Astrocyte (in vitro differentiated cells and primary cell): Measurements from ENCODE around the gene IRAK1. TPM values are rescaled to one million over a fixed set of nuclear protein-coding genes. Genes with fewer than 3 reads are reported as not detected.

Source experiments
- DNase-seq: peaks from one replicate; pipeline ENCODE4 v3.0.0-alpha.2; 2010; ENCODE audit warnings: low read depth
- FAIRE-seq: peaks from 2 replicates; lab custom pipeline; 2011; peaks lifted over from hg19 to GRCh38; lab: Jason Lieb, UNC
- H2AFZ ChIP-seq: 2 replicates; pipeline ENCODE4 v1.6.0; 2012; ENCODE audit warnings: low read depth, low read length, inconsistent platforms
- H3K27ac ChIP-seq: 2 replicates; pipeline ENCODE4 v1.5.1; 2011; ENCODE audit warnings: low read depth, low read length, inconsistent platforms
- H3K27me3 ChIP-seq: 2 replicates; pipeline ENCODE4 v1.6.0; 2011; ENCODE audit warnings: low read length, inconsistent platforms; ENCODE audit not compliant: insufficient read depth
- H3K36me3 ChIP-seq: 2 replicates; pipeline ENCODE4 v1.5.1; 2011; ENCODE audit warnings: low read length, inconsistent platforms; ENCODE audit not compliant: insufficient read depth
- H3K4me1 ChIP-seq: 2 replicates; pipeline ENCODE4 v1.5.1; 2011; ENCODE audit warnings: low read length, inconsistent platforms; ENCODE audit not compliant: insufficient read depth
- H3K4me2 ChIP-seq: 2 replicates; pipeline ENCODE4 v1.6.0; 2012; ENCODE audit warnings: low read length, inconsistent platforms
- H3K4me3 ChIP-seq: 2 replicates; pipeline ENCODE4 v1.5.1; 2011; ENCODE audit warnings: low read depth, mild to moderate bottlenecking, low read length, inconsistent platforms; ENCODE audit not compliant: insufficient read depth
- H3K79me2 ChIP-seq: 2 replicates; pipeline ENCODE4 v1.6.0; 2012; ENCODE audit warnings: mild to moderate bottlenecking, low read length, inconsistent platforms; ENCODE audit not compliant: insufficient read depth
- H3K9ac ChIP-seq: 2 replicates; pipeline ENCODE4 v1.6.0; 2012; ENCODE audit warnings: mild to moderate bottlenecking, low read length, inconsistent platforms
- H3K9me3 ChIP-seq: 2 replicates; pipeline ENCODE4 v1.5.1; 2012; ENCODE audit warnings: low read depth, mild to moderate bottlenecking, low read length, inconsistent platforms; ENCODE audit not compliant: insufficient read depth
- H4K20me1 ChIP-seq: 2 replicates; pipeline ENCODE4 v1.6.0; 2012; ENCODE audit warnings: low read length, inconsistent platforms; ENCODE audit not compliant: insufficient read depth
- H3K27ac Mint-ChIP-seq: one replicate; pipeline ENCODE4 v1.8.0; 2021; ENCODE audit warnings: mild to moderate bottlenecking, mixed read lengths; ENCODE audit not compliant: unreplicated experiment
- H3K27me3 Mint-ChIP-seq: one replicate; pipeline ENCODE4 v1.8.0; 2021; ENCODE audit warnings: low read depth, mixed read lengths; ENCODE audit not compliant: unreplicated experiment
- H3K36me3 Mint-ChIP-seq: one replicate; pipeline ENCODE4 v1.8.0; 2021; ENCODE audit warnings: low read depth, mixed read lengths; ENCODE audit not compliant: unreplicated experiment
- H3K4me1 Mint-ChIP-seq: one replicate; pipeline ENCODE4 v1.8.0; 2021; ENCODE audit warnings: low read depth, mixed read lengths; ENCODE audit not compliant: unreplicated experiment
- H3K4me3 Mint-ChIP-seq: one replicate; pipeline ENCODE4 v1.8.0; 2021; ENCODE audit warnings: mild to moderate bottlenecking, moderate library complexity, mixed read lengths; ENCODE audit not compliant: unreplicated experiment
- H3K9me3 Mint-ChIP-seq: one replicate; pipeline ENCODE4 v1.8.0; 2021; ENCODE audit warnings: mild to moderate bottlenecking, mixed read lengths; ENCODE audit not compliant: unreplicated experiment
- EZH2 ChIP-seq: IDR thresholded peaks from 2 replicates; pipeline ENCODE4 v1.6.1; 2012; ENCODE audit warnings: mild to moderate bottlenecking, low read length, inconsistent platforms; ENCODE audit not compliant: insufficient read depth
- total RNA-seq: library from RNA; stranded (reverse); gene quantifications from 2 replicates; pipeline ENCODE4 v1.2.1, GENCODE V29; 2021
- TF ChIP-seq, protein P1 (sequence below): IDR thresholded peaks from 2 replicates; pipeline ENCODE4 v1.5.1; 2011; ENCODE audit warnings: low read depth, mild to moderate bottlenecking, inconsistent platforms, low read length, moderate library complexity; ENCODE audit not compliant: insufficient read depth

IRAK1 gene
- total RNA-seq, 1 donor from 2014 or later, result 69.6 TPM

DNA sequence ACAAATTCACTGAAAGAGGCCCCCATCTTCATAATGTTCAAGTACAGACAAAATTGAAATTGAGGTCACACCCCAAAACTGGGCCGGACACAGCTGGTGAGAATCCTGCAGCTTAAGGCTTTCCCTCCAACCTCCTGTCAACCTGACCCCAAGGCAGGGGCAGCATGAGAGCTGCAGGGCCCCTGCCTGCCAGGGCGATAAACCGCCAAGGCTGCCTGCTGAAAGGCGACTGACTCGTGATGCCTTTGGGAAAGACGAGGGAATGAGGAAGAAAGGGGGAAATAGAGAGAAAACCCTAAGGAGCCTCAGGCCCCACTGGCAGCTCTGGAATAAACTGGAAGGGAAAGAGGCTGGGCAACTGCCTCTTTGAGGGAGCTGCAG is 7.3 kb upstream of the IRAK1 start:
- H3K36me3 ChIP-seq, result peaks cover 3% of the 10 kb centered on the region
- H3K4me3 Mint-ChIP-seq, result no peak overlapping the region
- peaks cover 3% of the 10 kb centered on the region for H3K36me3 Mint-ChIP-seq
- peaks cover 11% of the 10 kb centered on the region for H3K4me1 Mint-ChIP-seq
- no peak overlapping the region for H3K4me3 ChIP-seq
- no peaks in the 10 kb centered on the region for H3K9me3 Mint-ChIP-seq
- no peak overlapping the region for H2AFZ ChIP-seq
- no peak overlapping the region for H3K27ac Mint-ChIP-seq
- no peaks in the 10 kb centered on the region for H3K4me1 ChIP-seq
- no peaks in the 10 kb centered on the region for H3K27me3 ChIP-seq
- no peaks in the 10 kb centered on the region for H3K9me3 ChIP-seq
- H3K79me2 ChIP-seq, result no peaks in the 10 kb centered on the region
- no peak overlapping the region for H3K27ac ChIP-seq
- FAIRE-seq (no peak), DNase-seq (no peak)
- no peak overlapping the region for H3K9ac ChIP-seq
- no peaks in the 10 kb centered on the region for H4K20me1 ChIP-seq
- TF ChIP-seq EZH2, result no peak
- TF ChIP-seq, protein P1, sequence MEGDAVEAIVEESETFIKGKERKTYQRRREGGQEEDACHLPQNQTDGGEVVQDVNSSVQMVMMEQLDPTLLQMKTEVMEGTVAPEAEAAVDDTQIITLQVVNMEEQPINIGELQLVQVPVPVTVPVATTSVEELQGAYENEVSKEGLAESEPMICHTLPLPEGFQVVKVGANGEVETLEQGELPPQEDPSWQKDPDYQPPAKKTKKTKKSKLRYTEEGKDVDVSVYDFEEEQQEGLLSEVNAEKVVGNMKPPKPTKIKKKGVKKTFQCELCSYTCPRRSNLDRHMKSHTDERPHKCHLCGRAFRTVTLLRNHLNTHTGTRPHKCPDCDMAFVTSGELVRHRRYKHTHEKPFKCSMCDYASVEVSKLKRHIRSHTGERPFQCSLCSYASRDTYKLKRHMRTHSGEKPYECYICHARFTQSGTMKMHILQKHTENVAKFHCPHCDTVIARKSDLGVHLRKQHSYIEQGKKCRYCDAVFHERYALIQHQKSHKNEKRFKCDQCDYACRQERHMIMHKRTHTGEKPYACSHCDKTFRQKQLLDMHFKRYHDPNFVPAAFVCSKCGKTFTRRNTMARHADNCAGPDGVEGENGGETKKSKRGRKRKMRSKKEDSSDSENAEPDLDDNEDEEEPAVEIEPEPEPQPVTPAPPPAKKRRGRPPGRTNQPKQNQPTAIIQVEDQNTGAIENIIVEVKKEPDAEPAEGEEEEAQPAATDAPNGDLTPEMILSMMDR, result no peak
- no peaks in the 10 kb centered on the region for H3K27me3 Mint-ChIP-seq
- H3K4me2 ChIP-seq, result no peak overlapping the region

DNA sequence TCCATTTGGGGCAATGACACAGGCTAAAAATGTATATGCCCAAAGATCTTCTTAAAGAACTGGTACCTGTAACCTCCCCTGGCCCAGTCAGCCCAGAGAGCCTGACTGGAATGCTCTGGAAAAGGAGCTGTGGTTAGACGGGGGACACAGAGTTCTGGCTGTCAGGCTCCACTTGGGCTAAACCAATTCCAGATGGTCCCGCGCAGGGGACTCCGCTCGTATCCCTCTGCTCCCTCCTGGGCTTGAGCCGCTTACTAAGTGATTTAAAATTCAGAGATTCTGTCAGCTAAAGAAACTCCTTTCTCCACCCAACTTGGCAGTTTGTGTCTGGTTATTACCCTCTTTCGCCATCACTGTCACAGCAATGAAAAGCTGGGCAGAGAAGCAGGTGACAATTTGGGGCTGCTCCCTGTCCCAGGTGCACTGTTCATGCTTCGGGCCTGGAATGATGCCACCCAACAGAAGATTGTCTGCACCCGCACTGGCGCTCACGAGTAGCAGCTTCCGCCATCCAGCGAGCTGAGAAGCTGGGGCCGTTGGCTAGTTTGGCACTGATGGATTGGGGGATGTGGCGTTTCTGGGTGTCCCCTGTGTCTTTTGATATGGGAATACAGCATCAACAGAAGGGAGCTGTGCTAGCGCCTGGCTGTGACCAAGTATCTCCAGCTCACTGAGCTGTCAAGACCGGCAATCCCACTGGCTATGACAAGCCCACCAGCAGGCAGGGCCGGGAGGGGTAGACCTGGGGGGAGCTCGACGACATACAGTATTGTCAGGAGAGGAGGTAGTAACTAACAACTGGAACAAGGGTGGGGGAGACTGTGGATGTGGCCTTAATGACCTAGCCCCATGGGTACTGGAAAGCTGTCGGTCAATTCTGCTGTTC is 6.7 kb upstream of the IRAK1 start:
- FAIRE-seq (peak; percentile 41), DNase-seq (no peak)
- no peak overlapping the region for H3K27ac ChIP-seq
- H4K20me1 ChIP-seq, result no peaks in the 10 kb centered on the region
- no peak overlapping the region for H3K9ac ChIP-seq
- Mint-ChIP-seq H3K36me3 (no peaks in the 10 kb centered on the region), H3K4me1 (peaks cover 9% of the 10 kb centered on the region), H3K9me3 (no peaks in the 10 kb centered on the region), H3K27me3 (no peaks in the 10 kb centered on the region), H3K4me3 (no peak overlapping the region), H3K27ac (no peak overlapping the region)
- no peak for TF ChIP-seq EZH2
- TF ChIP-seq, protein P1, result no peak
- no peaks in the 10 kb centered on the region for H3K27me3 ChIP-seq
- H3K4me1 ChIP-seq, result peaks cover 3% of the 10 kb centered on the region
- H2AFZ ChIP-seq, result no peak overlapping the region
- no peaks in the 10 kb centered on the region for H3K36me3 ChIP-seq
- H3K4me3 ChIP-seq, result no peak overlapping the region
- H3K79me2 ChIP-seq, result no peaks in the 10 kb centered on the region
- no peaks in the 10 kb centered on the region for H3K9me3 ChIP-seq
- H3K4me2 ChIP-seq, result no peak overlapping the region

DNA sequence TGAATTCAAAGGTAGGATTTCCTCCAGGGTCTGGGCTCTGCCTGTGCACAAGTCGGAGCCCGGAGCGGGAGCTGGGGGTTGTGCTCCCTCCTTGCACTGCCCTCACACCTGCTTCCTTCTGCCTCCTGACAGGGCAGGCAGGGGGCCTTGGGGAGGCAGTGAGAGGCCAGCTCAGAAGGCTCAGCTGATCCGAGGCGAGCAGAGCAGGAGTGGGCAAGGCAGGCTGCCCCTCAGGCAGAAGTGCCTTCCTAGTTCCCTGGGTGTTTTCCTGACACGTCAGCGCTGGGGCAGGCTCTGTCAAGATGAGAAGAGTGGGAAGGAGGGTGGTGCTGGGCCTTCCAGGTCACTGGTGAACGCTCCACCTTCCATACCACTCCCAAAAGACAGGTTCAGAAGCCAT is 5.5 kb upstream of the IRAK1 start:
- H3K4me3 ChIP-seq, result no peak overlapping the region
- FAIRE-seq (no peak), DNase-seq (no peak)
- H2AFZ ChIP-seq, result no peak overlapping the region
- Mint-ChIP-seq H3K4me3 (no peak overlapping the region), H3K4me1 (peaks cover 14% of the 10 kb centered on the region), H3K36me3 (no peaks in the 10 kb centered on the region), H3K27ac (peak overlapping the region; percentile 26), H3K9me3 (no peaks in the 10 kb centered on the region), H3K27me3 (no peaks in the 10 kb centered on the region)
- no peak overlapping the region for H3K9ac ChIP-seq
- H4K20me1 ChIP-seq, result no peaks in the 10 kb centered on the region
- H3K36me3 ChIP-seq, result no peaks in the 10 kb centered on the region
- H3K4me1 ChIP-seq, result peaks cover 14% of the 10 kb centered on the region
- TF ChIP-seq EZH2, result no peak
- TF ChIP-seq, protein P1, result no peak
- no peak overlapping the region for H3K27ac ChIP-seq
- H3K79me2 ChIP-seq, result no peaks in the 10 kb centered on the region
- H3K9me3 ChIP-seq, result no peaks in the 10 kb centered on the region
- H3K27me3 ChIP-seq, result no peaks in the 10 kb centered on the region
- H3K4me2 ChIP-seq, result no peak overlapping the region
